A549 (cell line): ENCODE data around the gene OTUB2.

Experiments
- CHD4 ChIP-seq: fragments of 200-600 bp; sonication (generic); IDR thresholded peaks from 2 replicates; pipeline ENCODE4 v1.6.1; 2016; ENCODE audit warnings: antibody characterized with exemption, mild to moderate bottlenecking, borderline replicate concordance
- CTCF ChIP-seq: fragments of >200 bp; sonication (Bioruptor Twin); formaldehyde crosslinking; IDR thresholded peaks from 3 replicates; pipeline ENCODE4 v1.5.1; 2016
- ESRRA ChIP-seq: fragments of 150-350 bp; IDR thresholded peaks from 2 replicates; pipeline ENCODE4 v1.6.1; 2014; ENCODE audit warnings: mild to moderate bottlenecking, low read length, borderline replicate concordance
- HES2 ChIP-seq: fragments of >200 bp; sonication (Bioruptor Twin); formaldehyde crosslinking; IDR thresholded peaks from 2 replicates; pipeline ENCODE4 v1.6.1; 2016
- HOXA7 ChIP-seq: fragments of 250-450 bp; sonication (Bioruptor Pico); IDR thresholded peaks from 2 replicates; pipeline ENCODE4 v1.5.0; 2020; ENCODE audit warnings: mild to moderate bottlenecking, moderate library complexity
- PBX3 ChIP-seq: IDR thresholded peaks from 2 replicates; pipeline ENCODE4 v1.6.1; 2012
- POLR2A ChIP-seq: IDR thresholded peaks from 2 replicates; pipeline ENCODE4 v1.6.1; 2012; ENCODE audit warnings: mild to moderate bottlenecking, low read length
- REST ChIP-seq: fragments of 200-600 bp; sonication (generic); IDR thresholded peaks from 2 replicates; pipeline ENCODE4 v1.6.1; 2016; ENCODE audit warnings: antibody characterized with exemption, mild to moderate bottlenecking, moderate library complexity
- RNF2 ChIP-seq: fragments of 200-600 bp; sonication (generic); IDR thresholded peaks from 2 replicates; pipeline ENCODE4 v1.6.1; 2016; ENCODE audit warnings: low read depth, mild to moderate bottlenecking, antibody characterized with exemption, moderate library complexity, borderline replicate concordance

- TF ChIP-seq POLR2A (no peak), HES2 (no peak), CHD4 (no peak), ESRRA (no peak), HOXA7 (CRISPR knock-in tag) (no peak), CTCF (no peak), RNF2 (no peak), REST (no peak), PBX3 (no peak)
These were observed 1.7 kb downstream of the OTUB2 start for GRCh38 chr14:94027566-94028449.
